HG02938 (cell line): ENCODE data around the gene MAP3K7CL.
"Not testable (repeated sequence)": the region's sequence is repeated elsewhere in the genome, so short reads cannot be mapped to it uniquely, and the experiment has no call there.

Source experiments
- ATAC-seq: cut with Tn5 transposase; IDR thresholded peaks from one replicate; pipeline ENCODE4 v1.9.1; 2021; ENCODE audit warnings: mild to moderate bottlenecking, moderate library complexity; ENCODE audit not compliant: unreplicated experiment

The MAP3K7CL gene

DNA sequence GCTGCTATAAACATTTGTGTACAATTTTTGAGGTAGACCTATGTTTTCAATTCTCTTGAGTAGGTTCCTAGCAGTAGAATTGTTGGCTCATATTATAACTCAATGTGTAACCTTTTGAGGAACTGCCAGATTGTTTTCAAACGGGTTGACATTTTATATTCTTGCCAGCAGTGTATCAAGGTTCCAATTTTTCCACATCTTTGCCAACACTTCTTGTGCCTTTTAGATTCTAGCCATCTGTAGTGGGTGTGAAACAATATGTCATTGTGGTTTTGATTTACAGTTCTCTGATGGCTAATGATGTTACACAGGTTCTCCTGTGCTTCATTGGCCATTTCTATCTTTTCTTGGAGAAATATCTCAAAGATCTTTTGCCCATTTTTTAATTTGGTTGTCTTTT, 36.4 kb downstream of the MAP3K7CL start:
- no peak for ATAC-seq

DNA sequence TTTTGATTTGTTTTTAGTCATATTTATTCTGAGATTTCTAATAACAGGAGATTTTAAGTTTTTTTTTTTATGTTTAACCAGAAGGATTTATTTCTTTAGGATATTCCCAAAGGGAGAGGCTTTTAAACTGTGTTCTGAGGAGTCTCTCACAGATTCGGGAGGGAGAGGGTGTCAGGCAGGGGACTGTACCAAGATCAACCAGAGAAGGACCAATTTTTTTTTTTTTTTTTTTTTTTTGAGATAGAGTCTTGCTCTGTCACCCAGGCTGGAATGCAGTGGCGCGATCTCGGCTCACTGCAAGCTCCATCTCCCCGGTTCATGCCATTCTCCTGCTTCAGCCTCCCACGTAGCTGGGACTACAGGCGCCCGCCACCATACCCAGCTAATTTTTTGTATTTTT, 37.0 kb downstream of the MAP3K7CL start:
- ATAC-seq, result not testable (repeated sequence)

DNA sequence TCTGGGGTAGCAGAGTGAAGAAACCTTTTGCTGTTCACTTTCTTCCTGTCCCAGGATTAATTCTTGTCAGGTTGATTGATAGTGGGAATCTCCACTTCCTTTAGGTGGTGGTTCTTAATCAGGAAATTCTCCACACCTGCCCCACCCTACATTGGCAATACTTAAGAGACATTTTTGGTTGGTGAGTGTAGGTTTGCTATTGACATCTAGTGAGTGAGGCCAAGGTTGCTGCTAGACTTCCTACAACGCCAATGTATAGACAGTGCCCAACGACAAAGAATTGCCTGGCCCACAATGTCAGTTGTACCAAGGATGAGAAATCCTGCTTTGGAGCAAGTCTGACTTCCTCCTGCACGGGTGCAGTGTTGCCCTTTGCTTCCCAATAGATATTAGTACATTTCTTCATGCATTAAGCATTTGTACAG, 38.5 kb downstream of the MAP3K7CL start:
- no peak for ATAC-seq

GRCh38 chr21:29170944-29171343, 40.5 kb downstream of the MAP3K7CL start:
- ATAC-seq, result no peak

DNA sequence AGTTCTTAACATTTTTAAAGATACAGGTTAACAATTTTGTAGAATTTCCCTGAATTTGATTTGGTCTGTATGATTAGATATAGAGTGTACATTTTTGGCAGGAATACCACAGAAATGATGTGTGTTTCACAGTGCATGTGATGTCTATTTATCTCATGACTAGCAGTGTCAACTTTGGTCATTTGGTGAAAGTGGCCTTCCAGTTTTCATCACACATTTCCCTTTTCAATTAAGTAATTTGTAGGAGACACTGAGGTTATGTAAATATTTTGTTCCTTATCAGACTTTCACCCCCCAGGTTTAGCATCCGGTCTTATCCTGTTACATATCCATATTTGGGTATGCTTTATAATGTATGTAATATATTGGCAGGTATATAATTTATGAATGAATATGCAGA, 41.8 kb downstream of the MAP3K7CL start:
- no peak for ATAC-seq

GRCh38 chr21:29174607-29175013, 44.2 kb downstream of the MAP3K7CL start:
- no peak for ATAC-seq

- no peak for ATAC-seq
Measured at GRCh38 chr21:29175408-29176134, 45.1 kb downstream of the MAP3K7CL start.

DNA sequence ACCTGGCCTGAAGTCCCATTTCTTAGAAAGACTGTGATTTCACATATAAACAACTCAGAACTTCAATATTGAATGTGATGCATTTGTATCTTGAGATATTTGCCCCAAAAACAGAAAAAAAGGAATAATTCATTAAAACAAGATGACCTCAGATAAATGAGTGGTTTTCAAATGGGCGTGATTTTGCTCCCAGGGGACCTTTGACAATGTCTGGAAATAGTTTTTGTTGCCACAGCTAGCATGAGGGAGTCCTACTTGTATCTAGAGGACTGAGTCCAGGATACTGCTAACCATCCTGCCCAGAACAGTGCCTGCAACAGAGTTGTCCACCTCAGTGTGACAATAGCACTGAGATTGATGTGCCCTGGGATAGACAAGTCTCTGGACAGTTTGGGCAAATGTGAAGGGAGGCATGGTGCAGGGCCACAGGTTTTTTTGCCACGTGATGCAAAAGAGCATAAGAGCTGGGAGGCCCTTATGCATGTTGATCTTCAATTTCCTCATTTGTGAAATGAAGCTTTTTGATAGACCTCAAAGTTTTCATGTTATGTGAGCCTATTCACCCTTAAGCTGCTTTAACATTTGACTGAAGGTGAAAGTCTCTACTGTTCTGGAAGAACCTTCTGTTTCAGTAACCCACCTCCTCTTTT, 46.2 kb downstream of the MAP3K7CL start:
- no peak for ATAC-seq

- ATAC-seq, result peak; percentile 46
Measured at GRCh38 chr21:29177800-29178199, 47.4 kb downstream of the MAP3K7CL start.

DNA sequence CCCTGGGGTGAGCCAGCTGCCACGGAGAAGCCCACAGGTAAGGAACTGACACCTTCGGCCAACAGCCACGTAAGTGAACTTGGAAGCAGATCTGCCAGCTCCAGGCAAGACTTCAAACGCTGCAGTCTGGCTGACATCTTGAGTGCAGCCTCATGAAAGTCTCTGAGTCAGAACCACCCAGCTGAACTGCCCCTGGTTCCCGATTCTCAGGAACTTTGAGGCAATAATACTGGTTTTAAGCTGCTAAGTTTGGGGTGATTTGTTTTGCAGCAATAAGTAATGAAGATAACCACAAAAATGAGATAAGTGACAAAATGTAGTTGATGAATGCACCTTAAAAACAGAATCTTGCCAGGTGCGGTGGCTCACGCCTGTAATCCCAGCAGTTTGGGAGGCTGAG, 48.5 kb downstream of the MAP3K7CL start:
- ATAC-seq, result no peak

GRCh38 chr21:29179503-29179902, 49.1 kb downstream of the MAP3K7CL start:
- no peak for ATAC-seq

GRCh38 chr21:29181799-29182470, 51.5 kb downstream of the MAP3K7CL start:
- no peak for ATAC-seq

GRCh38 chr21:29182691-29183092, 52.2 kb downstream of the MAP3K7CL start:
- ATAC-seq, result no peak

- ATAC-seq, result no peak
Measured at GRCh38 chr21:29184037-29184436, 53.6 kb downstream of the MAP3K7CL start.

DNA sequence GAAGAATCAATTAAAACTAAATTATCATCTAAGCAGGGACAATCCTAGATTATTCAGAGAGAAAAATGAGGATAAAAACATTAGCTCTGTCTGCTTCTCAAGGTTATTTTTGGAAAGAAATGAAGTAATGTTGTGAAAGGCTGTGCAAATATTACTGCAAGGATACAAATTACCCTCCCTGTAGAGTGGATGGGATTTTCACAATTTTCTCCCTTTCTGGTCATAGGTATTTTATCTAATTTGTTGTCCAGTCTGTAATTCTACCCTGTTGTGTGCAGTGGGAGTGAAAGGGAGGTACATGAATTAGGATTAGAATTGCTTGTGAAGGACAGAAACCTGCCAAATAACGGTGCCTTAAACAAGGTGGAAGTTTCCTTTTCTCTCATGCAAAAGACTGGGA, 54.7 kb downstream of the MAP3K7CL start:
- no peak for ATAC-seq

DNA sequence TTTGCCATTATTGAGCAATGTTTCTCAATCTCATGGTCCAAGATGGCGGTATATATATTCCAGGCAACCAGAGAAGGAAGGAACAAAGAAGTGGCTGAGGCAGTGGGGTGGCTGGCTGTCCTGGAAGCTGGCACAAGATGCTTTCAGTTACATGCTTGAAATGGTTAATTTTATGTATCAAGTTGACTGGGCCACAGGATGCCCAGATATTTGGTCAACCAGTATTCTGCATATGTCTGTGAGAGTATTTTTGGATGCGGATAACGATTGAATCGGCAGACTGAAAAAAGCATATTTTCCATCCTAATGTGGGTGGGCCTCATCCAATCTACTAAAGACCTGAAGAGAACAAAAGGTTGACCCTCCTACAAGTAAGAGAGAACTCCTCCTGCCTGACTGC, 55.2 kb downstream of the MAP3K7CL start:
- no peak for ATAC-seq

DNA sequence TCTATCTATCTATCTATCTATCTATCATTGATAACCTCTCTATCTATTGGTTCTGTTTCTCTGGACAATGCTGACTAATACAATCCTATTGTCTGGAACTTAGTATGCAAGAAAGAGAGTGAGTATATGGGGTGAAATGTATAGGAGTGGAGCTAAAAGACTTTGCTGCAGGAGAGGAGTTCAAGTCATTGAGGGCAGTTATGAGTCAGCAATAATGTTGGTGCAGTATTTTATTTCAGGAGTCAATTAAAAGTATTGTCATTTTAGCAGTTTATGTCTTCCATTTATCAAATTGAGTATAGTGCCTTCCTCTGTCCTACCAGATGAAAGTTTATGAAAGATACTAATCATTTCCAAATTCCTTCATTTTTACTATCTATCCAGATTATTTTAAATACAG, 55.8 kb downstream of the MAP3K7CL start:
- no peak for ATAC-seq

- ATAC-seq, result no peak
Measured at GRCh38 chr21:29187944-29188343, 57.5 kb downstream of the MAP3K7CL start.

DNA sequence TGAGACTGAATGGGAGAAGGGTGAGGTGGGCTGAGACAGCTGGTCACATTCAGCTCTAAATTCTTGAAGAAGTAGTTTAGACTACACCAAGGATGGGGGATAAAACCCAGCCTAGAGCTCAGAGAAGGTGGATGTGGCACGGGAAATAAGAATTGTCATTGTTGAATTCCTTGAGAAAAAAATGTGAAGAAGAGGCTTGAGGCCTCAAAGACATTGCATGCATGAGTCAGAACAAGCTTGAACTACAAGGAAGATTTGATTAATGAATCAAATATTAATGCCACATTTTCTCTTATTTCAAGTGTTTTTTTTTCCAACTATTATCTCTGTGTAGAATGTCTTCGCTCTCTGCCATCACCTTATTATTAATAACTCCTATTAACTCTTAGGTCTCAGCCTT, 58.9 kb downstream of the MAP3K7CL start:
- ATAC-seq, result no peak

DNA sequence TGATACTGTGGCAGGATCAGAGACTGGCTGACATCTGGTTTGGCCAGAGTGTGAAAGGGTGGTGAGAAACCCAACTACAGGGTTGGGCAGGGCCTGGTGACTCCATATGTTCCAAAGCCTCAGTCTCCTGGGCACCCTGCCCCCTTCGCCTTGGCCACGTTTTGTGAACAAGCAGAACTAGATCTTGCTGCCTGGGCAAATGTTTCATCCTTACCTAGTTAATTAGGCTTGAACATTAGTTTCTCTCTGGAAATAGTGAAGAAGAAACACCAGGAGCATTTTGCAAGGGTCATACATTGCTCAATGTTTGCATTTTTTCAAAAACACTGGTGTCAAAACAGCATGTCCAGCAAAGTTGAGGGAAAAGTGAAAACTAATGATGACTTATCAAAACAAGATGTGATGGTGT, 60.5 kb downstream of the MAP3K7CL start:
- no peak for ATAC-seq

DNA sequence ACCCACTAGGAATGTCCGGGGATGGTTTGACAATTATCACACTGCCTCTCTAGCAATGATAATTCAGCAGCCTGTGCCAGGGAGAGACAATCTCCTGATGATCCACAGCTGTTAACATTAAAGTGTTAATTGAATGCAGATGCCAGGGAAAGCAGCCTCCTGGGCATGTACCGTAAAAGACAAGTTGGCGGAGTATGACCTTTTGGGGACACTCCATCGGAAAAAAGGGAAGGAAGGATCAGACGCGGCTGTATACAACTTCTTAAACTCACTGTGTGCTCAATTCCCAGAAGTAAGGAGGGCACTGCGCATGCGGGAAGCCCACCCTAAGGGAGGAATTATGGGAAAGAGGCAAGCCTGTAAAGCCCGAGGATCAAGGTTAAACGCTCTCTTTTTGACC, 62.6 kb downstream of the MAP3K7CL start:
- no peak for ATAC-seq

DNA sequence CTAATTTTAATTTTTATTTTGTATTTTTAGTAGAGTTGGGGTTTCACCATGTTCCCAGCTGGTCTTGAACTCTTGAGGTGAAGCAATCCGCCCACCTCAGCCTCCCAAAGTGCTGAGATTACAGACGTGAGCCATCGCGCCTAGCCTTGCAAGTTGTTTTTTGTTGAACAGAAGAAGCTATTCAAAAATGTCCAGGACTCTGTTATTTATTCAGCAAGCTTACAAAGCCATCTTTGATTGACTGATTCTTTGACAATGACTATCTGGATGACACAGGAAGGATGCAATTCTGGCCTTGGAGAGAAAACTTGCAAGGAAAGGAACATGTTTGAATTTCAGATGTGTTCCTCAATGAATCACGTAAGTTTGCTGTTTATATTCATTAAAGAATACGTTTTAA, 63.5 kb downstream of the MAP3K7CL start:
- ATAC-seq, result no peak
